Natural killer cell treated with Interleukin-12 subunit alpha and Interleukin-12 subunit beta and Interleukin-15 and Interleukin-18, amount 100 ng/mL, for 72 hours (primary cell): ENCODE data around the gene INF2. TPM values are rescaled to one million over a fixed set of nuclear protein-coding genes. Genes with fewer than 3 reads are reported as not detected.

Source experiments
- ATAC-seq, 2 donors: fragments of 150-1000 bp; cut with Tn5 transposase in 1 of 2; sonication (Bioruptor Pico), chemical (Tn5 transposase) in 1 of 2; 2 replicates each; pipeline ENCODE4 v1.10.0; 2021
- DNase-seq: peaks from one replicate; pipeline ENCODE4 v3.0.0; 2022; ENCODE audit warnings: low spot score
- H3K27ac Mint-ChIP-seq, 2 donors: 1 replicate in 1 of 2; 2 replicates in 1 of 2; pipeline ENCODE4 v1.8.0; 2022; ENCODE audit warnings: mixed read lengths in 2 of 2, mild to moderate bottlenecking in 1 of 2, moderate library complexity in 1 of 2
- H3K27me3 Mint-ChIP-seq, 2 donors: 1 replicate in 1 of 2; 2 replicates in 1 of 2; pipeline ENCODE4 v1.8.0; 2022; ENCODE audit warnings: mixed read lengths in 2 of 2
- H3K36me3 Mint-ChIP-seq: one replicate; pipeline ENCODE4 v1.8.0; 2022; ENCODE audit warnings: mixed read lengths
- H3K4me1 Mint-ChIP-seq, 2 donors: 1 replicate in 1 of 2; 2 replicates in 1 of 2; pipeline ENCODE4 v1.8.0; 2022; ENCODE audit warnings: low read depth in 2 of 2, mixed read lengths in 2 of 2, mild to moderate bottlenecking in 1 of 2
- H3K4me3 Mint-ChIP-seq: one replicate; pipeline ENCODE4 v1.8.0; 2022; ENCODE audit warnings: mixed read lengths
- H3K9me3 Mint-ChIP-seq: 2 replicates; pipeline ENCODE4 v1.8.0; 2022; ENCODE audit warnings: mixed read lengths
- total RNA-seq, 2 donors: library from RNA; stranded (reverse); gene quantifications; one replicate each; pipeline ENCODE4 v1.2.3, GENCODE V29; 2022

The INF2 gene
- total RNA-seq, 2 donors from 2014 or later, result 19.2 to 44.9 TPM

- H3K4me1 Mint-ChIP-seq, result peaks cover 6 to 7% of the 10 kb centered on the region in 2 donors
- no peaks in the 10 kb centered on the region for H3K9me3 Mint-ChIP-seq
- no peak overlapping the region for H3K27ac Mint-ChIP-seq
- peaks cover 13 to 17% of the 10 kb centered on the region in 2 donors for H3K27me3 Mint-ChIP-seq
- DNase-seq (no peak), ATAC-seq (no peak)
- peak overlapping the region; percentile 15 for H3K4me3 Mint-ChIP-seq
- no peaks in the 10 kb centered on the region for H3K36me3 Mint-ChIP-seq
Measured at GRCh38 chr14:104675447-104675846, 14.0 kb upstream of the INF2 start.

DNA sequence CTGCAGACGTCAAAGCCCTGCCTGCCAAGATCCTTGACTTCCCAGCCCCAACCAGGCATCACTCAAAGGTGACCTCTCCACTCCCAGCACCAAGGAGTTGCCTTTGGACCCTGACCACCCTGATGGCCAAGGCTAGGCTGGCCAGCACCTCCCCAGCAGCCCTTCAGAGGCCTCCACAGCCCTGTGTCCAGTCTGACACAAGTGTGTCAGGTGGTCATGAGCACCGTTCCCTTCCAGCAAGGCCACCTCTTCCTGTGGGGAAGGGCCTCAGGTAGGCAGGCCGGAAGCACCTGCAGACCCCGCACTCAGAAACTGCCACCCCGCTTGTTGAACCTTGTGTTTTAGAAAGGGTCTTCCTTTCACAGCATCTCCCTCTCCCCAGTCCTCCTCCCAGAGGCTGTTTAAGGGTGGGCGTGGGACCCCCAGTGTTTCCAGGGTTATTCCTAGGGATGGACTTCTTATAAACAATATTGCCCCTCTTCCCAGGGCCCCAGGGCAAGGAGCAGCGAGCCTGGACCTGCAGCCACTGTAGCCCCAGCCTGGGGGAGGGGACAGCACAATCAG is 13.2 kb upstream of the INF2 start:
- no peak overlapping the region for H3K27ac Mint-ChIP-seq
- no peak overlapping the region for H3K4me3 Mint-ChIP-seq
- ATAC-seq (no peak), DNase-seq (no peak)
- peaks cover 6 to 7% of the 10 kb centered on the region in 2 donors for H3K4me1 Mint-ChIP-seq
- no peaks in the 10 kb centered on the region for H3K9me3 Mint-ChIP-seq
- H3K36me3 Mint-ChIP-seq, result no peaks in the 10 kb centered on the region
- H3K27me3 Mint-ChIP-seq, result peaks cover 12 to 13% of the 10 kb centered on the region in 2 donors

DNA sequence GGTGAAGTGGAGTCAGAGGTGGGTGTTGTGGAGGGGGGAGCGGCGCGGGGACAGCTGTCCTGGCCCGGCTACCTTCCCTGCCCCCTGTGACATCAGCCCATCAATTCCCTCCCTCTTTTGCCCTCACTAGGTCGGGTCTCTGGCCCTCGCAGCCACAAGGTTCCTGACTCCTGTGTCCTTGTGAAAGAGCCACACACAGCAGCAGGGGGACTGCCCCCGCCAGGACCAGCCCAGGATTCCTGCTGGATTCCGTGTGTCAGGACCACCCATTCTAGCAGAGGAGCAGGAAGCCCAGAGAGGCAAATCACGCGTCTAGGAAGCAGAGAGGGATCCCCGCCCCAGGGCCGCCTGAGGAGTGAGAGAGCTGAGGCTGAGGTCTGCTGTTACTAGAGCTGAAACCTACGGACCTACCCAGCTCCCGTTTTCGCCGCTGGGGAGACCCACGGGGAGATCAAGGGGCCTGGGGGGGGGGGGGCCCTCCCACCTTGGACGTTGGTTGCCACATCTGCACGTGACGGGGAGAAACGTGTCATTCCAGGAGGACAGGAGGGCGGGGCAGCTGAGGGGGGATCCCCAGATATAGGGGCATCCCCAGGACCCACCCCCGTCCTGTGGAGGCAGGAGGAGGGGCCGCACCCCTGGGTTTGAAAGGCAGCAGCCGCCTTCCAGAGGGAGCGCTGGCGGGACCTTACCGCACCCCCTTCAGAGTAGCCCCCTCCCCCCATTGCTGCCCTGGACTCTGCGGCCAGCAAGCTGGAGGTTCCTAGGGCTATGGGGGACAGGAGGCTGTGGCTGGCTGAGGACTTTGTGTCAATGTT is 12.5 kb upstream of the INF2 start:
- H3K4me3 Mint-ChIP-seq, result peak overlapping the region; percentile 61
- no peaks in the 10 kb centered on the region for H3K9me3 Mint-ChIP-seq
- no peaks in the 10 kb centered on the region for H3K36me3 Mint-ChIP-seq
- H3K27ac Mint-ChIP-seq, result no peak overlapping the region
- H3K27me3 Mint-ChIP-seq, result peaks cover 14 to 17% of the 10 kb centered on the region in 2 donors
- H3K4me1 Mint-ChIP-seq, result peaks cover 6 to 7% of the 10 kb centered on the region in 2 donors
- peak; percentile 1 to 8 for ATAC-seq
- DNase-seq, result no peak

DNA sequence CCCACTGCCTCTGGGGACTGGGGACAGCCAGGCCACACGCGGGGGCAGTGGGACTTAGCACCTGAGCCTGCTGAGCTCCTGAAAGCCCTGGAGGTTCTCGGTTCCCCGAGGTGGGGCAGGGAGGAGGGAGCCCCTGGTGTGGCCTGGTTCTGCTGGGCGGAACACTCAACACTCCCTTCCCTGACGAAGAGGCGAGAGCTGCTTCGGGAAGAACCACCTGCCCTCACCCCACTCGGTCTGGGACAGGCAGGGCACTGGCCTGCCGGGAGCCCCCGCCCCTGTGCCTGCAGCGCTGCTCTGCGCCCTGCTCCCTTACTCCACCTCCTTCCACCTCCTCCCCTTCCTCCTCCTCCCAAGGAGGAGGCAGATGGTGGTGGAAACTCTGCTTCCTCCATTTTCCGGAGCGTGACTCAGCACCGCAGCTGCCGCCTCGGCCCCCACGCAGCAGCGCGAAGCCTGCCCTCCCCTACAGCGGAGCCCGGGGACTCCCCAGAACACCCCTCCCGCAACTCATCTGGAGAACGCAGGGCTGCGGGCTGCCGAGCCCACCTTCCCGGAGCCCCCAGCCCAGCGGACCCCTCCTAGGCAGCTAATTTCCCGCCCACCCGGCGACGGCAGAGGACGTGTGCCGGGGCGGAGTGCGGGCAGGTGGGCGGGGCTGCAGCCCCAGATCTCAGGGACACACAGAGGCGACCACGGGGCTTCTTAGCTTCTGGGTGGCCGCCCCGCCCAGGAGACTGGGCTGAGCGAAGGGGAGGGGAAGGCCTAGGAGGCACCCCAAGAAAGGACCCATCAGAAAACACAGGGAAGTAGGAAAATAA is 11.7 kb upstream of the INF2 start:
- Mint-ChIP-seq H3K4me3 (peak overlapping the region; percentile 64), H3K27me3 (peaks cover 11 to 17% of the 10 kb centered on the region in 2 donors), H3K27ac (peak overlapping the region; percentile 31 to 62), H3K4me1 (peaks cover 6 to 7% of the 10 kb centered on the region in 2 donors), H3K36me3 (no peaks in the 10 kb centered on the region), H3K9me3 (no peaks in the 10 kb centered on the region)
- peak; percentile 82 to 87 for ATAC-seq
- peak; percentile 83 for DNase-seq

- H3K27me3 Mint-ChIP-seq, result peaks cover 11 to 17% of the 10 kb centered on the region in 2 donors
- peak overlapping the region in 1 of 2 donors; percentile 62 for H3K27ac Mint-ChIP-seq
- DNase-seq (no peak), ATAC-seq (no peak)
- H3K9me3 Mint-ChIP-seq, result no peaks in the 10 kb centered on the region
- H3K4me3 Mint-ChIP-seq, result peak overlapping the region; percentile 64
- H3K4me1 Mint-ChIP-seq, result peaks cover 6 to 7% of the 10 kb centered on the region in 2 donors
- H3K36me3 Mint-ChIP-seq, result no peaks in the 10 kb centered on the region
Measured at GRCh38 chr14:104678346-104678745, 11.1 kb upstream of the INF2 start.

GRCh38 chr14:104678901-104679705 is 10.3 kb upstream of the INF2 start:
- H3K27ac Mint-ChIP-seq, result no peak overlapping the region
- no peaks in the 10 kb centered on the region for H3K9me3 Mint-ChIP-seq
- H3K4me1 Mint-ChIP-seq, result peaks cover 4 to 6% of the 10 kb centered on the region in 2 donors
- peaks cover 11 to 17% of the 10 kb centered on the region in 2 donors for H3K27me3 Mint-ChIP-seq
- no peaks in the 10 kb centered on the region for H3K36me3 Mint-ChIP-seq
- ATAC-seq (no peak), DNase-seq (no peak)
- H3K4me3 Mint-ChIP-seq, result no peak overlapping the region

DNA sequence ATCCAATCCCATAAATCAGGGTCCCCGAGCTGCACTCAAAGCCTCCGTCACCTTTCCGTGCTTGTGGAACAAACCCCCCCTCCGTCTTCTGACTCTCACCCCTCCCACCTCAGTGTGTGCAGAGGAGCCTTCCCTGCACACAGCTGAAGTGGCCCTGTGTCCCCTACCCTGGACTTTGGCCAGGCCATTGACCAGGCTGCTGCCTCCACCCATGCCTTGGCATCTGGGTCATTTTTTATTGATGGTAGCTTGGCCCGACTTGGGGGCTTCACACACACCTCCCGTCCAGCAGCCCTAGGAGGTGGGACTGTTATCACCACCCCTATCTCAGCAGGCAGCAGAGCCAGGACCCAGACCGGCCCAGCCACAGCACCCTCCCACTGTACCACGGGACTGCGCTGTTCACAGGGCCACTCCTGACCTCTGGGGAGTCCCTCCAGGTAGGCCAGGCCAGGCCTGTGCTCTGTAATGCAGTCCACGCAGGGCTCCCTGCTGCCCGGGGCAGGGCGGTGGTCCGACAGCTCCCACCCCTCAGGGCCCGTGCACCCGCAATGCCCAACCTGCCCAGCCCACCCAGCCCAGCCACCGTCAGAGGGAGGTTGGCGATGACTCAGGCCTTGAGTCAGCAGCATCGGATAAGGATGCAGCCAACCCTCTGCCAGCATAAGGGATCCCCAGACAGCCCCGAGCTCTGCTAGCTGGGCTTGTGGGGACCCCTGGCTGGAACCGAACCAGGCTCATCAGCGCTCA is 9.2 kb upstream of the INF2 start:
- H3K9me3 Mint-ChIP-seq, result no peaks in the 10 kb centered on the region
- H3K4me1 Mint-ChIP-seq, result peaks cover 5 to 6% of the 10 kb centered on the region in 2 donors
- ATAC-seq, result no peak
- no peak overlapping the region for H3K4me3 Mint-ChIP-seq
- DNase-seq, result no peak
- peak overlapping the region in 1 of 2 donors; percentile 21 for H3K27ac Mint-ChIP-seq
- no peaks in the 10 kb centered on the region for H3K36me3 Mint-ChIP-seq
- peaks cover 11 to 14% of the 10 kb centered on the region in 2 donors for H3K27me3 Mint-ChIP-seq

GRCh38 chr14:104680806-104681688 is 8.4 kb upstream of the INF2 start:
- ATAC-seq (no peak), DNase-seq (no peak)
- Mint-ChIP-seq H3K36me3 (no peaks in the 10 kb centered on the region), H3K4me3 (no peak overlapping the region), H3K4me1 (peaks cover 4 to 7% of the 10 kb centered on the region in 2 donors), H3K27ac (no peak overlapping the region), H3K9me3 (no peaks in the 10 kb centered on the region), H3K27me3 (peaks cover 8 to 13% of the 10 kb centered on the region in 2 donors)

DNA sequence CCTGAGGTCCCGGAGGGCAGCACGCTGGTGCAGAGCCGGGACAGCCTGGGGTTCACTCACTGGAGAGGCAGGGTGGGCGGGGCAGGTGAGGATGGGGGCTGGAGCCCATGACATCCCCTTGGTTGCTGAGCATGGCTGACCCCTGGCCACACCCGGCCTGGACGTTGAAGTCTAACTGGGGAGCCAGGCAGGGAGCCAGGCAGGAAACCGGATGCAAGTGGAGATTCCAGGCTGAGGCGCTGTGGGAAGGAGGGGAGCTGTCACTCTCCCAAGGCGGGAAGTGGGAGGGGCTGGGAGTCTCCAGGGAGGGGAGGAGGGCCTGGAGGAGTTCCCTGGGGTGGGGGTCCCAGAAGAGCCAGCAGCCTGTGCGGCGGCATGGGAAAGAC is 7.7 kb upstream of the INF2 start:
- H3K36me3 Mint-ChIP-seq, result no peaks in the 10 kb centered on the region
- H3K4me3 Mint-ChIP-seq, result no peak overlapping the region
- DNase-seq (no peak), ATAC-seq (no peak)
- no peak overlapping the region for H3K27ac Mint-ChIP-seq
- peaks cover 6 to 7% of the 10 kb centered on the region in 2 donors for H3K4me1 Mint-ChIP-seq
- peaks cover 8 to 13% of the 10 kb centered on the region in 2 donors for H3K27me3 Mint-ChIP-seq
- no peaks in the 10 kb centered on the region for H3K9me3 Mint-ChIP-seq

DNA sequence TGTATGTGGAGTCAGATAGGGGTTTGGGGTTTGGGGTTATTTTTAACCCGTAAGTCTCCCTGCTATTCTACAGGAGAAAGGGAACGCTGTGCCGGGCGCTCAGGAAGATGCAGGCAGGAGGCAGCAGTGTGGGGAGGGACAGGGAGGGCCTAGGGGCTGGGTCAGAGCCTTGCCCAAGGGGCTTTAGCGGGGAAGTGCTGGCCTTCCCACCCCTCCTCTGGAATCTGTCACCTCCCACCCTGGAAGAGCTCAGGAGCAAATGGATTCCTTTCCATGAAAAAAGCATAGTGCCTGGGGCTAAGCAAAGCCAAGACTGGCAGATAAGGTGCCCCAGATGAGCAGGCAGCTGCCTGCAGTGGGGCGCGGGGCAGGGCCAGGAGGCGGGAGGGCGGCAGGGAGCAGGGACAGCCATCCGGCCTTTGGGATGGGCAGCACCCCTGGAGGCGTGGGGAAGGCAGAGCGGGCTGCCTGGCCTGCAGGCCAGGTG is 7.3 kb upstream of the INF2 start:
- Mint-ChIP-seq H3K4me3 (no peak overlapping the region), H3K4me1 (peaks cover 7 to 10% of the 10 kb centered on the region in 2 donors), H3K27me3 (peaks cover 8 to 11% of the 10 kb centered on the region in 2 donors), H3K27ac (no peak overlapping the region), H3K9me3 (no peaks in the 10 kb centered on the region), H3K36me3 (no peaks in the 10 kb centered on the region)
- DNase-seq (no peak), ATAC-seq (no peak)

DNA sequence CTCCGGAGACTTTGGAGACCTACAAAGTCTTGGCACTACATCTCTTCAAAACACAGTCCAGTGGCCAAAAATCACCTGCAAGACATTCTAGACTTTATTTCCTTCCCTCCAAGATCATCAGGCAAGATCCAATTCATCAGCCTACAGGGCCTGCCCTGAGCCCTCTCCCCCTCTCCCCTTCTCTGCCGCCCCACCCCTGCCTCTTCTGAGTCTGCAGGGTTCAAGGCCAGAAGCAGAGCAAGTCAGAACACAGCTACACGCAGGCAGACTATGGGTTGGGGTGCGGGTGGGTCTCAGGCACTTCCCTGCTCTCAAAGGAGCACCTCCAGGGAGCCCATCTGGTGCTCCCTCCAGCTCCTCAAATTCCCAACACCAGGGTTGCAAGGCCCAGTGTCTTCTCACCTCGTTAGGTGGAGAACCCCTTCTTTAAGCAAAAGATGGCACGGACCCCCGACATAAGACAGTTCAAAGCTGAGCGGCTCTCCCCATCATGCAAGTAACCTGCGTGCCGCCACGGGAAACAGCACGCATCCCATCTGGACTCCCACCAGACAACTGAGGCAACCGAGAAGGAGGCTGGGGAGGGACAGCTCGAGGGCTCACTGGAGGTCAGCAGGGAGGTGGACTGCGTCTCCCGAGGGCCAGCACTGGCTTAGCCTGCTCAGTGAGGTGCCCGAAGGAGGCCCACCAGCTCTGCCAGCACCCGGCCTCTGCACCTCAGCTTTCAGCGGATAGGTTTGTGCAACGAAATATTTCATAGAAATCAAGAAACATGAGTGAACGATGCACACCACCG is 5.6 kb upstream of the INF2 start:
- Mint-ChIP-seq H3K27me3 (peaks cover 8 to 11% of the 10 kb centered on the region in 2 donors), H3K36me3 (no peaks in the 10 kb centered on the region), H3K27ac (no peak overlapping the region), H3K4me3 (no peak overlapping the region), H3K4me1 (peaks cover 10 to 18% of the 10 kb centered on the region in 2 donors), H3K9me3 (no peaks in the 10 kb centered on the region)
- no peak for DNase-seq
- no peak for ATAC-seq
